ENCODE results near the gene B3GNT4. TPM values are rescaled to one million over a fixed set of nuclear protein-coding genes. Genes with fewer than 3 reads are reported as not detected.
"Not testable (repeated sequence)": the region's sequence is repeated elsewhere in the genome, so short reads cannot be mapped to it uniquely, and the experiment has no call there.

Gene B3GNT4
- total RNA-seq, 1 donor from 2014 or later = 0.91 TPM

DNA sequence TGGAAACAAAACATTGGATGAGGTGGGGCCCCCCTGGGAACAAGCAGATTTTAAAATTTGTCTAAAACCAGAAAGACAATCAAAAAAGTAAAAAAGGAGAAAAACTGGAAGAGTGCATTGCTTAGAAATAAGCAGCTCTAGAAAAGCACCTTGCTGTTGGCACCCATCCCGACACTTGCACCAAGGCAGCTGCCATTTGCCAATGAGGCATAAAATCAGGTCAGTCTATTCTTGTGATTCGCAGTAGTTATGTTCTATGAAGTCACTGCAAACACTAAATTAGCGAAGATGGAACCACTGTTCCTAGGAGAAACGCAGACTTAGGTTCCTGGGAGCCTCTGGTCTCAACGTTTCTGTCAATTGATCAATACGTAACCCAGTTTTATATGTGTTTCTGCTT, 46.5 kb downstream of the B3GNT4 start:
- Mint-ChIP-seq H3K27ac (no peak overlapping the region), H3K9me3 (ENCODE audit: low read depth) (no peaks in the 10 kb centered on the region), H3K4me3 (ENCODE audit: low read depth) (no peak overlapping the region), H3K36me3 (ENCODE audit: insufficient read depth) (peaks cover 11% of the 10 kb centered on the region), H3K27me3 (no peaks in the 10 kb centered on the region), H3K4me1 (ENCODE audit: low read depth) (no peaks in the 10 kb centered on the region)
- no peak for DNase-seq (ENCODE audit: low spot score, unreplicated experiment)
- TF ChIP-seq, protein P1, sequence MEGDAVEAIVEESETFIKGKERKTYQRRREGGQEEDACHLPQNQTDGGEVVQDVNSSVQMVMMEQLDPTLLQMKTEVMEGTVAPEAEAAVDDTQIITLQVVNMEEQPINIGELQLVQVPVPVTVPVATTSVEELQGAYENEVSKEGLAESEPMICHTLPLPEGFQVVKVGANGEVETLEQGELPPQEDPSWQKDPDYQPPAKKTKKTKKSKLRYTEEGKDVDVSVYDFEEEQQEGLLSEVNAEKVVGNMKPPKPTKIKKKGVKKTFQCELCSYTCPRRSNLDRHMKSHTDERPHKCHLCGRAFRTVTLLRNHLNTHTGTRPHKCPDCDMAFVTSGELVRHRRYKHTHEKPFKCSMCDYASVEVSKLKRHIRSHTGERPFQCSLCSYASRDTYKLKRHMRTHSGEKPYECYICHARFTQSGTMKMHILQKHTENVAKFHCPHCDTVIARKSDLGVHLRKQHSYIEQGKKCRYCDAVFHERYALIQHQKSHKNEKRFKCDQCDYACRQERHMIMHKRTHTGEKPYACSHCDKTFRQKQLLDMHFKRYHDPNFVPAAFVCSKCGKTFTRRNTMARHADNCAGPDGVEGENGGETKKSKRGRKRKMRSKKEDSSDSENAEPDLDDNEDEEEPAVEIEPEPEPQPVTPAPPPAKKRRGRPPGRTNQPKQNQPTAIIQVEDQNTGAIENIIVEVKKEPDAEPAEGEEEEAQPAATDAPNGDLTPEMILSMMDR (IDR thresholded peaks at IDR 0.05; ENCODE audit: unreplicated experiment) = no peak

DNA sequence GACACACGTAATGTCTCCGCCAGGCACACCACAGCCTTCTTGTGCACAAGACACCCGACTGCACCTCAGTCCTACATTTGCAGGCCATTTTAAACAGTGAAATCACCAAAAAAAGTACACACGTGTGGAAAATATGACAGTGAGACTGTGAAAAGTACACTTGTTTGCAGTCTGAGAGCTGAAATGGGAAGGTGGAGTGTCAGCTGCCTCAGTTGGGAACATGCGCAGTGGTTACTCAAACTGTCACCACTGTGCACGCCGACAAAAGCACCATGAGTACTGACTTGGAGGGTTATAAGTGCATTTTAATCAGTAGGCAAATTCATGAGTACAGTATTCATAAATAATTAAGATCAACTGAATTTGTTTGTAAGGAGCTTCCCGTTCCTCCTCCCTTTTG, 47.0 kb downstream of the B3GNT4 start:
- Mint-ChIP-seq H3K36me3 (ENCODE audit: insufficient read depth) (peaks cover 12% of the 10 kb centered on the region), H3K9me3 (ENCODE audit: low read depth) (no peaks in the 10 kb centered on the region), H3K27me3 (no peaks in the 10 kb centered on the region), H3K4me1 (ENCODE audit: low read depth) (no peaks in the 10 kb centered on the region), H3K4me3 (ENCODE audit: low read depth) (no peak overlapping the region), H3K27ac (no peak overlapping the region)
- TF ChIP-seq, protein P1 (IDR thresholded peaks at IDR 0.05; ENCODE audit: unreplicated experiment) = no peak
- no peak for DNase-seq (ENCODE audit: low spot score, unreplicated experiment)

DNA sequence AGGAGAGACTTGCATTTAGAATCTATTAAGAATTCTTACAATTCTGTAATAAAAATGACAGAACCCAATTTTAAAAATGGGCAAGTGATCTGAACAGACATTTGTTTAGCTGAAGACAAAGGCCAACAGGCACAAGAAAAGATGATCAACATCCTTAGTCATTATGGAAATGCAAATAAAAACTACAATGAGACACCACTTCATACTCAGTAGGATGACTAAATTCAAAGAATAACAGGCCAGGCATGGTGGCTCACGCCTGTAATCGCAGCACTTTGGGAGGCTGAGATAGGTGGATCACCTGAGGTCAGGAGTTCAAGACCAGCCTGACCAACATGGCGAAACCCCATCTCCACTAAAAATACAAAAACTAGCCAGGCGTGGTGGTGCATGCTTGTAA, 55.0 kb downstream of the B3GNT4 start:
- not testable (repeated sequence) for H3K27me3 Mint-ChIP-seq; H3K4me3 Mint-ChIP-seq (ENCODE audit: low read depth); H3K4me1 Mint-ChIP-seq (ENCODE audit: low read depth); DNase-seq (ENCODE audit: low spot score, unreplicated experiment); H3K27ac Mint-ChIP-seq; H3K9me3 Mint-ChIP-seq (ENCODE audit: low read depth)
- H3K36me3 Mint-ChIP-seq (ENCODE audit: insufficient read depth) = peaks cover 20% of the 10 kb centered on the region

Other genes starting within 250 kb of the B3GNT4 start
- gene BCL7A, start 181.8 kb upstream of the B3GNT4 start, total RNA-seq = 43.7 and 49.3 TPM in 2 replicates
- gene MLXIP, start 125.0 kb upstream of the B3GNT4 start, total RNA-seq = 48.6 and 48.7 TPM in 2 replicates
- not detected in 2 replicates for gene IL31, start 29.5 kb upstream of the B3GNT4 start, total RNA-seq
- 5.4 and 5.5 TPM in 2 replicates for gene LRRC43, start 20.6 kb upstream of the B3GNT4 start, total RNA-seq
- 63.8 and 65.3 TPM in 2 replicates for gene DIABLO, start 22.3 kb downstream of the B3GNT4 start, total RNA-seq
- 33.2 and 40.4 TPM in 2 replicates for gene VPS33A, start 62.8 kb downstream of the B3GNT4 start, total RNA-seq
- gene CLIP1, start 219.0 kb downstream of the B3GNT4 start, total RNA-seq = 78.6 and 81.8 TPM in 2 replicates

Data from progenitor cell of endocrine pancreas (in vitro differentiated cells).